MM.1S (cell line): ENCODE data around the gene TRMT61A.

Experiments
- EZH2 ChIP-seq: fragments of 300-600 bp; sonication (generic); optimal IDR thresholded peaks from 2 replicates; pipeline ENCODE3; 2017; ENCODE audit warnings: low read depth, mild to moderate bottlenecking, antibody characterized with exemption, low read length, mixed read lengths
- EZH2phosphoT487 ChIP-seq: fragments of 300-600 bp; sonication (generic); IDR thresholded peaks from 2 replicates; pipeline ENCODE4 v1.6.1; 2018; ENCODE audit warnings: antibody characterized with exemption, low read length
- TF ChIP-seq, protein P1 (sequence below): fragments of 300-600 bp; sonication (generic); IDR thresholded peaks from 2 replicates; pipeline ENCODE4 v1.5.1; 2016; ENCODE audit warnings: antibody characterized with exemption, low read length, mixed read lengths

DNA sequence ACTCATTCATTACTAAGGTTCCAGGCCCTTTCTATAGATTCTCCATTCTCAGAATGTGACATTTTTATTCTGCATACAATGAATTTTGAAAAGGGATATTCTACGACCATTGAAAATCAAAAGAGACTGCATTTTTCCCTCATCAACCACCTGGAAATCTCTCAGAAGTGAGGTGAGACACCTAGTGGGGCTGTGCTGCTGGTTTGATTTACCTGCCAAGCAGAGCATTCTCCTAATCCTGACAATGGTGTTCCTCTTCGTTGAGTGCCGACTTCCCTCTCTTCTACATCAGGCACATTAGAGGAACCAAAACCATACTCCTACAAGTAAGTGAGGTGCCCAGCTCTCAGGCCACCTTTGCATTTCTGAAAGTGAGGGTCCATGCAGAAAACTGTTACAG is 21.2 kb upstream of the TRMT61A start:
- TF ChIP-seq, protein P1, sequence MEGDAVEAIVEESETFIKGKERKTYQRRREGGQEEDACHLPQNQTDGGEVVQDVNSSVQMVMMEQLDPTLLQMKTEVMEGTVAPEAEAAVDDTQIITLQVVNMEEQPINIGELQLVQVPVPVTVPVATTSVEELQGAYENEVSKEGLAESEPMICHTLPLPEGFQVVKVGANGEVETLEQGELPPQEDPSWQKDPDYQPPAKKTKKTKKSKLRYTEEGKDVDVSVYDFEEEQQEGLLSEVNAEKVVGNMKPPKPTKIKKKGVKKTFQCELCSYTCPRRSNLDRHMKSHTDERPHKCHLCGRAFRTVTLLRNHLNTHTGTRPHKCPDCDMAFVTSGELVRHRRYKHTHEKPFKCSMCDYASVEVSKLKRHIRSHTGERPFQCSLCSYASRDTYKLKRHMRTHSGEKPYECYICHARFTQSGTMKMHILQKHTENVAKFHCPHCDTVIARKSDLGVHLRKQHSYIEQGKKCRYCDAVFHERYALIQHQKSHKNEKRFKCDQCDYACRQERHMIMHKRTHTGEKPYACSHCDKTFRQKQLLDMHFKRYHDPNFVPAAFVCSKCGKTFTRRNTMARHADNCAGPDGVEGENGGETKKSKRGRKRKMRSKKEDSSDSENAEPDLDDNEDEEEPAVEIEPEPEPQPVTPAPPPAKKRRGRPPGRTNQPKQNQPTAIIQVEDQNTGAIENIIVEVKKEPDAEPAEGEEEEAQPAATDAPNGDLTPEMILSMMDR = no peak
- TF ChIP-seq EZH2 = no peak
- no peak for TF ChIP-seq EZH2phosphoT487
